Neural crest cell (in vitro differentiated cells): ENCODE measurements around the gene MINDY4. TPM values are rescaled to one million over a fixed set of nuclear protein-coding genes. Genes with fewer than 3 reads are reported as not detected.
A peak's percentile ranks its signal among the peaks of the same experiment; 100 is the strongest.

Experiments
- DNase-seq: peaks from one replicate; pipeline ENCODE4 v3.0.0; 2021; ENCODE audit warnings: low read depth, mixed read lengths, low spot score
- H3K27ac Mint-ChIP-seq: one replicate; pipeline ENCODE4 v1.8.0; 2021; ENCODE audit warnings: mild to moderate bottlenecking, mixed read lengths; ENCODE audit not compliant: unreplicated experiment
- H3K27me3 Mint-ChIP-seq: 2 replicates; pipeline ENCODE4 v1.8.0; 2021; ENCODE audit warnings: low read depth, mild to moderate bottlenecking, mixed read lengths
- H3K36me3 Mint-ChIP-seq: 2 replicates; pipeline ENCODE4 v1.8.0; 2021; ENCODE audit warnings: low read depth, mild to moderate bottlenecking, mixed read lengths
- H3K4me1 Mint-ChIP-seq: 2 replicates; pipeline ENCODE4 v1.8.0; 2021; ENCODE audit warnings: mixed read lengths
- H3K4me3 Mint-ChIP-seq: one replicate; pipeline ENCODE4 v1.8.0; 2021; ENCODE audit warnings: mild to moderate bottlenecking, mixed read lengths
- H3K9me3 Mint-ChIP-seq: 2 replicates; pipeline ENCODE4 v1.8.0; 2021; ENCODE audit warnings: mixed read lengths
- total RNA-seq: library from RNA; stranded (reverse); gene quantifications from 2 replicates; pipeline ENCODE4 v1.2.1, GENCODE V29; 2021
- TF ChIP-seq, protein P1 (sequence below): fragments of 200-600 bp; sonication (generic); conservative IDR thresholded peaks from 2 replicates; pipeline ENCODE4 v1.5.0; 2021; ENCODE audit warnings: antibody characterized with exemption, mild to moderate bottlenecking

The MINDY4 gene
- total RNA-seq, 1 donor from 2014 or later = 9.2 TPM

DNA sequence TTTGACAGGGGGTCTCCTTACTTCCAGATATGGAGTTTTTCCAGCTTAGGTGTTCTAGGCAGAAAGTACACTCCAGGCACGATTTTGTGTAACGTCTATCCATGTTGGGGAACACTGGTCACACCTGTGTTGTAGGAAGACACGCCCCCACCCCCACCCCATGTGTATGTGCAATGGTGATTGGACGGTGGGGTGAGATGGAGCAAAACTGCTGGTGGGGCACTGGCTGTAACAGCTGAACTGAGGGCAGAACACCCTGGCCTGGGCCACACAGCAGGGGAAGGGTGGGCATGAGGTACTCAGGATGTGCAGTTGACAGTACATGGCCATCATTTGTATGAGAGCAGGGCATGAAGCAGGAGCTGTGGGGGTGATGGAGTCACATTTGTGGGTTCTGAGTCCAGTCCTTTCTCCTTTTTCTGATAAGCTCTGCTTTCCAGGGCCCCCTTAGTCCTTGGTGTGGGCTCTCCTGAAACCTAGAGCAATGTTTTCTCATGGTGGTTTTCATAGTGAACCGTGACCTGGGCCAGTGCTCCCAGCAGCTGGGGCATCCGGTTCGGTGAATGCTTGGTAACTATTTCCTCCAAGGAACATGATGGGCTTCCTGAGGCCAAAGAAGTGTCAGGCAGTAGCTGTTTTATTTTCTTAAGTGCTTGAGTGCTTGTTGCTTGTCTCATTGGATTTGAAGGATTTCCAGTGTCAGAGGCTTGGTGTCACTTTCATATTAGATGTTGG, 77.1 kb downstream of the MINDY4 start:
- Mint-ChIP-seq H3K9me3 (no peaks in the 10 kb centered on the region), H3K27me3 (no peaks in the 10 kb centered on the region), H3K27ac (no peak overlapping the region), H3K36me3 (no peaks in the 10 kb centered on the region), H3K4me3 (no peak overlapping the region), H3K4me1 (peaks cover 22% of the 10 kb centered on the region)
- TF ChIP-seq, protein P1, sequence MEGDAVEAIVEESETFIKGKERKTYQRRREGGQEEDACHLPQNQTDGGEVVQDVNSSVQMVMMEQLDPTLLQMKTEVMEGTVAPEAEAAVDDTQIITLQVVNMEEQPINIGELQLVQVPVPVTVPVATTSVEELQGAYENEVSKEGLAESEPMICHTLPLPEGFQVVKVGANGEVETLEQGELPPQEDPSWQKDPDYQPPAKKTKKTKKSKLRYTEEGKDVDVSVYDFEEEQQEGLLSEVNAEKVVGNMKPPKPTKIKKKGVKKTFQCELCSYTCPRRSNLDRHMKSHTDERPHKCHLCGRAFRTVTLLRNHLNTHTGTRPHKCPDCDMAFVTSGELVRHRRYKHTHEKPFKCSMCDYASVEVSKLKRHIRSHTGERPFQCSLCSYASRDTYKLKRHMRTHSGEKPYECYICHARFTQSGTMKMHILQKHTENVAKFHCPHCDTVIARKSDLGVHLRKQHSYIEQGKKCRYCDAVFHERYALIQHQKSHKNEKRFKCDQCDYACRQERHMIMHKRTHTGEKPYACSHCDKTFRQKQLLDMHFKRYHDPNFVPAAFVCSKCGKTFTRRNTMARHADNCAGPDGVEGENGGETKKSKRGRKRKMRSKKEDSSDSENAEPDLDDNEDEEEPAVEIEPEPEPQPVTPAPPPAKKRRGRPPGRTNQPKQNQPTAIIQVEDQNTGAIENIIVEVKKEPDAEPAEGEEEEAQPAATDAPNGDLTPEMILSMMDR = no peak
- no peak for DNase-seq

DNA sequence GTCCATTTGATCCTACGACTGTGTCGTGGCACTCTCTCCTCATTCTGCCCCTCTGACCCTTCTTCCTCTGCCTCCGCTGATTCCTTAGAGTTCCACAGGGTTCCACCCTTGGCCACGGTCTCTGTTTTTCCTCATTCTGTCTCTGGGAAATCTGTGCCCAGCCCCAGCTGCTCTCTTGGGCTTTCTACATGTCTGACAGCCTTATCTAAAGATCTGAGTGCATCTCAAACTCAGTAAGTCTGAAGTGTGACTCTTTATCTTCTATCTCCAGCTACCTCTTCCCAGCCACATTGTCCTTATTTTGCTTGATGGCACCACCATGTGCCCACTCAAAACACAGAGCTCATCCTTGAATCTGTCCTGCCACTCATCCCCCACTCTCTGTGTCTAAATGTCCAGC, 78.3 kb downstream of the MINDY4 start:
- H3K27ac Mint-ChIP-seq = no peak overlapping the region
- TF ChIP-seq, protein P1 = no peak
- no peak overlapping the region for H3K4me3 Mint-ChIP-seq
- DNase-seq = no peak
- H3K27me3 Mint-ChIP-seq = no peaks in the 10 kb centered on the region
- H3K36me3 Mint-ChIP-seq = no peaks in the 10 kb centered on the region
- no peaks in the 10 kb centered on the region for H3K9me3 Mint-ChIP-seq
- H3K4me1 Mint-ChIP-seq = peaks cover 31% of the 10 kb centered on the region

DNA sequence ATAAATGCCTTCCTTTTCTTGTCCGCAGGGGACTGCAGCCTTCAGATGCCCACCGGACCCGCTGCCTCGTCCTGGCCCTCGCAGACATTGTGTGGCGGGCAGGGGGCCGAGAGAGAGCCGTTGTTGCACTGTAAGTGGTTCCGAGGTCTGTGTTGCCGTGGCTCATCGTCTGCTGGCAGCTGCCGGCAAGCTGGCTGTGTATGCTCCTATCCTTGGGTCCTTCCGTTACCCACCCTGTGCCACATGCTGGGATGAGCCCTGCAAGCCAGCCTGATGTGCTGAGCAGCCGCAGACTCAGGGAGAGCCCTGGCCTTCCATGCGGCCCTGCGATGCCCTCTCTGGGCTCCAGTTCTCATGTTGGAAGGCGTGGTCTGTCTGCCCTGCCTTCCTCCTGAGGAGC, 79.2 kb downstream of the MINDY4 start:
- peaks cover 31% of the 10 kb centered on the region for H3K4me1 Mint-ChIP-seq
- no peak for DNase-seq
- H3K27me3 Mint-ChIP-seq = no peaks in the 10 kb centered on the region
- H3K4me3 Mint-ChIP-seq = no peak overlapping the region
- H3K9me3 Mint-ChIP-seq = no peaks in the 10 kb centered on the region
- TF ChIP-seq, protein P1 = no peak
- no peak overlapping the region for H3K27ac Mint-ChIP-seq
- H3K36me3 Mint-ChIP-seq = no peaks in the 10 kb centered on the region

DNA sequence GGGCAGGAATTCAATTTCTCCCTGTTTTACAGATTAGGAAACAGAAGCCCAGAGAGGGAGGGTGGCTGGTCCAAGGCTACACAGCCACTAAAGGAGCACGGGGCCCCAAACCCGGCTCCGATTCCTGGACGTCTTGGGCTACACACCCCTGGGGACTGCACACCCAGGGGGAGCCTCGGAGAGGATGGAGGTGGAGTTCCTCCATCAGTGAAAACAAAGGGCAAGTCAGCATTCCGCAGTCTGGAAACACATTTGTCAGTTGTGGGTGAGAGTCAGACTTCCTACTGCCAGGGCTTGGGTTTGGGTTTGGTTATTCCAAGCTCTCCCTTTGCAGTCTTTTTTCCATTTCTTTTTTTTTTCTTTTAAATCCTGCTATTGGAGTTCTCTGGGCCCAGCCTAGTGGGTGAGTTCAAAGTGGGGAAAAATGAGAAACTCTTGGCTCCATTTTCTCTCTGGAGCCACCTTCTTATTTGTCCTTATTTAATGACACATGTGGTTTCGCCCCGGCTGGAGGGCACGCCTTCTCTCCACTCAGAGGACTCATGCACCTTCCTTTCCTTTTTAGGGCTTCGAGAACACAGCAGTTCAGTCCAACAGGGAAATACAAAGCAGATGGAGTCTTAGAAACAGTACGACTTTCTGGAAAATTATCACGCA, 80.6 kb downstream of the MINDY4 start:
- Mint-ChIP-seq H3K36me3 (no peaks in the 10 kb centered on the region), H3K27ac (peak overlapping the region; percentile 78), H3K27me3 (no peaks in the 10 kb centered on the region), H3K9me3 (no peaks in the 10 kb centered on the region), H3K4me1 (peaks cover 31% of the 10 kb centered on the region), H3K4me3 (no peak overlapping the region)
- no peak for DNase-seq
- TF ChIP-seq, protein P1 = no peak

DNA sequence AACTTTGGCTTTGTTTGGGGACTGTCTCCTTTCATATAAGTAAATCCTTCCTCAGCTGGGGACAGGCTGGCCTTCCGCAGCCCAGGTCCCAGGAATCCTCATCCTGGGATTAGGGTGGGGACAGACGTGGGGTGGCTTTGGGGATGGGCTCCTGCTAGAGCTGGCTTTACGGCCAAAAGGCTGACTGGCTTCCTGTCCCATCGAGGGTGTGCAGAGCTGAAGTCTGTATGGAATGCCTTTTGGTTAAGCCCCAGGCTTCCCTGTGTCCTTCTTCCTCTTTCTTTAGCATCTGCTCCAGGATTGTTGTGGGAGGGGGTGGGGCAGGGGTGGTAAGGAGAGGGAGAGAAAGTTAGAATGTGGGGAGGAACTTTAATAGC, 81.1 kb downstream of the MINDY4 start:
- TF ChIP-seq, protein P1 = no peak
- DNase-seq = no peak
- Mint-ChIP-seq H3K27me3 (no peaks in the 10 kb centered on the region), H3K4me3 (no peak overlapping the region), H3K27ac (peak overlapping the region; percentile 78), H3K36me3 (peaks cover 3% of the 10 kb centered on the region), H3K4me1 (peaks cover 31% of the 10 kb centered on the region), H3K9me3 (no peaks in the 10 kb centered on the region)
